GM21529 (cell line): Measurements from ENCODE around the gene EVL.
A peak's percentile ranks its signal among the peaks of the same experiment; 100 is the strongest.
"Not testable (repeated sequence)": the region's sequence is repeated elsewhere in the genome, so short reads cannot be mapped to it uniquely, and the experiment has no call there.

ENCODE experiments used
- ATAC-seq: cut with Tn5 transposase; IDR thresholded peaks from one replicate; pipeline ENCODE4 v1.9.1; 2021; ENCODE audit not compliant: unreplicated experiment

The EVL gene

GRCh38 chr14:100159094-100159864 is 94.1 kb downstream of the EVL start, which contains the start of gene DEGS2:
Gene DEGS2 (minus strand): TSS chr14:100159645. CDS start chr14:100159587, 58 bp downstream.
- ATAC-seq: peak; percentile 63

- peak; percentile 3 for ATAC-seq
Measured at GRCh38 chr14:100159865-100160533, 94.8 kb downstream of the EVL start.

- ATAC-seq: no peak
Measured at GRCh38 chr14:100160534-100160916, 95.3 kb downstream of the EVL start.

GRCh38 chr14:100165376-100165775 is 100.2 kb downstream of the EVL start:
- ATAC-seq: no peak

GRCh38 chr14:100165831-100166440 is 100.7 kb downstream of the EVL start:
- no peak for ATAC-seq

GRCh38 chr14:100168506-100168905 is 103.3 kb downstream of the EVL start:
- ATAC-seq: no peak

- no peak for ATAC-seq
Measured at GRCh38 chr14:100170880-100171279, 105.7 kb downstream of the EVL start.

GRCh38 chr14:100172811-100173210 is 107.6 kb downstream of the EVL start:
- ATAC-seq: no peak

- no peak for ATAC-seq
Measured at GRCh38 chr14:100173353-100173752, 108.1 kb downstream of the EVL start.

- ATAC-seq: no peak
Measured at GRCh38 chr14:100176811-100177327, 111.6 kb downstream of the EVL start.

GRCh38 chr14:100178691-100179090 is 113.5 kb downstream of the EVL start:
- ATAC-seq: no peak

GRCh38 chr14:100180671-100181070 is 115.4 kb downstream of the EVL start:
- not testable (repeated sequence) for ATAC-seq

GRCh38 chr14:100181876-100182551 is 116.8 kb downstream of the EVL start:
- not testable (repeated sequence) for ATAC-seq

- ATAC-seq: no peak
Measured at GRCh38 chr14:100187247-100187833, 122.1 kb downstream of the EVL start.

- no peak for ATAC-seq
Measured at GRCh38 chr14:100188392-100189030, 123.3 kb downstream of the EVL start.

- ATAC-seq: no peak
Measured at GRCh38 chr14:100190126-100190525, 124.9 kb downstream of the EVL start.

- ATAC-seq: no peak
Measured at GRCh38 chr14:100191584-100192249, 126.5 kb downstream of the EVL start.

- no peak for ATAC-seq
Measured at GRCh38 chr14:100192250-100192671, 127.0 kb downstream of the EVL start.

- ATAC-seq: peak; percentile 99
Measured at GRCh38 chr14:100192672-100193416, 127.6 kb downstream of the EVL start.
